Heart right ventricle (tissue), 16 donors: ENCODE data around the gene HIKESHI. TPM values are rescaled to one million over a fixed set of nuclear protein-coding genes. Genes with fewer than 3 reads are reported as not detected.
"Not testable (repeated sequence)": the region's sequence is repeated elsewhere in the genome, so short reads cannot be mapped to it uniquely, and the experiment has no call there.

Experiments
- ATAC-seq, 8 donors: fragments of 200-7000 bp; cut with Tn5 transposase; one replicate each; pipeline ENCODE4 v1.9.1; 2020; ENCODE audit warnings: mild to moderate bottlenecking in 8 of 8, moderate library complexity in 8 of 8, moderate number of reproducible peaks in 1 of 8
- DNase-seq, 2 donors: peaks; one replicate each; pipeline ENCODE4 v3.0.0-alpha.2; 2020
- H3K27ac ChIP-seq, 10 donors: fragments of 200-600 bp; sonication (generic) in 2 of 10; one replicate each; pipeline versions ENCODE4 v1.5.0 to v1.8.0; 2020 to 2022; ENCODE audit warnings: mild to moderate bottlenecking in 3 of 10
- H3K27me3 ChIP-seq, 7 donors: fragments of 200-600 bp; one replicate each; pipeline ENCODE4 v1.8.0; 2021 to 2022; ENCODE audit warnings: mild to moderate bottlenecking in 2 of 7
- H3K36me3 ChIP-seq, 9 donors: fragments of 200-600 bp; sonication (generic) in 1 of 9; one replicate each; pipeline versions ENCODE4 v1.5.0 to v1.8.0; 2020 to 2022; ENCODE audit warnings: mild to moderate bottlenecking in 2 of 9
- H3K4me1 ChIP-seq, 9 donors: fragments of 200-600 bp; sonication (generic) in 1 of 9; one replicate each; pipeline versions ENCODE4 v1.5.0 to v1.8.0; 2020 to 2022; ENCODE audit warnings: mild to moderate bottlenecking in 4 of 9
- H3K4me3 ChIP-seq, 10 donors: fragments of 200-600 bp; sonication (generic) in 2 of 10; one replicate each; pipeline versions ENCODE4 v1.5.0 to v1.8.0; 2020 to 2022; ENCODE audit warnings: mild to moderate bottlenecking in 7 of 10, moderate library complexity in 2 of 10
- H3K9me3 ChIP-seq, 11 donors: fragments of 200-600 bp in 10 of 11; sonication (generic) in 2 of 11; one replicate each; pipeline versions ENCODE4 v1.5.0 to v1.8.0; 2013 to 2022; ENCODE audit warnings: mild to moderate bottlenecking in 2 of 11, control low read depth in 1 of 11, moderate library complexity in 1 of 11
- CTCF ChIP-seq, 9 donors: fragments of 200-600 bp; sonication (generic) in 2 of 9; IDR thresholded peaks; one replicate each; pipeline versions ENCODE4 v1.5.0 to v1.8.0; 2021 to 2022; ENCODE audit warnings: antibody characterized with exemption in 9 of 9, mild to moderate bottlenecking in 5 of 9, moderate library complexity in 1 of 9
- WGBS, 2 donors: extraction: QIAGEN DNeasy Blood & Tissue Kit; methylation state at CpG; one replicate each; pipeline ENCODE4 v1.1.7; 2013; ENCODE audit warnings: inconsistent platforms in 1 of 2; 5-methylcytosine and 5-hydroxymethylcytosine counted together
- intact Hi-C, 10 donors: fragments of 100-400 bp; cut with DNase I; formaldehyde crosslinking; loops; one replicate each; pipeline versions ENCODE4 v1.11.1 to v1.14.2; 2022
- polyA plus RNA-seq, 2 donors: library from polyadenylated mRNA; stranded (reverse); fragments of 200-250 nt; gene quantifications; one replicate each; pipeline ENCODE4 v1.2.3, GENCODE V29; 2013
- total RNA-seq, 10 donors: library from RNA; stranded (reverse); fragmentation: NEBNext Ultra II Directional in 3 of 10; extraction: Animal tissue kit (Norgen Biotek cat#: 25700) in 3 of 10; gene quantifications; one replicate each; pipeline versions ENCODE4 v1.2.1 to v1.2.4, GENCODE V29; 2021 to 2023
- donor health status: Arrhythmogenic right ventricular cardiomyopathy.
- donor health status: ischemic (EF 13 %, LVEDD 7.1; RV severe dilation, severe dysfunction).
- donor health status: healthy with polysubstance abuse.
- donor health status: DM: no; HTN: yes; CAD: no.
- donor health status: DM: no; HTN: no; CAD: no.
- donor health status: ischemic (EF 25% LVEDD 6.9; RV normal size, moderate dysfunction).
- donor health status: ischemic (EF 25% LVEDD 5.7; RV mildly dilated, moderate dysfunction).
- donor health status: healthy.
- donor health status: DM: yes; HTN: yes; CAD: no.
- donor health status: Ischemic cardiomyopathy.
- donor health status: ischemic (EF 35%, LVEDD 5.7; RV mildly dilated, moderate dysfunction).
- donor health status: nonischemic (EF 11% LVEDD 7.7; RV severe dilation, severe dysfunction).
- donor health status: DM: yes; HTN: yes; CAD: no.
- donor health status: PGD.
- donor health status: ischemic (EF 29% LVEDD 5.4; RV normal size, mild dysfunction).
- donor health status: nonischemic (EF 23%, LVEDD 6.1; RV moderate dilation, normal function).

The HIKESHI gene
- total and polyA plus RNA-seq, 12 donors, result 42.5 to 78.7 (median 47.1) TPM

DNA sequence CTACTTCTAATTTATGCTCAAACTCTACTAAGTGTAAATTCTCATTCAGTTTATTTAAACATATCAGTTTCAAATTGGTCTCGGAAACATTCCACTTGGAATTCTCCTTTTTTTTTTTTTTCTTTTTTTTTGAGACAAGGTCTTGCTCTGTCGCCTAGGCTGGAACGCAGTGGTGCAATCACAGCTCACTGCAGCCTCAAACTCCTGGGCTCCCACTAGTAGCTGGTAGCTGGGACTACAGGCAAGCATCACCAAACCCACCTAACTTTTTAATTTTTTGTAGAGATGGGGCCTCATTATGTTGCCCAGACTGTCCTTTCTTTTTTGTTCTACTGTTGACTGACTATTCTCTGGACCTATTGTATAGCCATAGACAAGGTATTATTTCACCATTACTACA is 39.3 kb downstream of the HIKESHI start:
- H3K27me3 ChIP-seq, result no peaks in the 10 kb centered on the region
- H3K4me1 ChIP-seq, result no peaks in the 10 kb centered on the region
- H3K27ac ChIP-seq, result no peak overlapping the region
- WGBS, 2 donors, result 90 to 91% methylated on average over 3 of the region's 3 CpGs
- TF ChIP-seq CTCF (IDR thresholded peaks at IDR 0.05), result no peak
- H3K36me3 ChIP-seq, result peaks cover 0 to 63% (median 11%) of the 10 kb centered on the region in 9 donors
- peaks cover 0 to 4% (median 0%) of the 10 kb centered on the region in 11 donors for H3K9me3 ChIP-seq
- intact Hi-C loops, result no loop called here
- no peak overlapping the region for H3K4me3 ChIP-seq
- no peak for DNase-seq
- ATAC-seq, result no peak

DNA sequence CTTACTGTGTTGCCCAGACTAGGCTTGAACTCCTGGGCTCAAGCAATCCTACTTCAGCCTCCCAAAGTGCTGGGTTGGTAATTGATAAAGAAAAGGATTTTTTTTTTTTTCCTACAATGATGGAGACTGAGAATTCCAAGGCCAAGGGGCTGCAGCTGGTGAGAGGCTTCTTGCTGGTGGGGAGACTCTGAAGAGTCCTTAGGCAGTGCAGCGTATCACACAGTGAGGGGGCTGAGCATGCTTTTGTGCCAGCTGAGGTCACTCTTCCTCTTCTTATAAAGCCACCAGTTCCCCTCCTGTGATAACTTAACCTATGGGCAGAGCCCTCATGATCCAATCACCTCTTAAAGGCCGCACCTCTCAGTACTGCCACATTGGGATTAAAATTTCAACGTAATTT is 44.5 kb downstream of the HIKESHI start:
- 90 to 92% methylated on average over 3 of the region's 3 CpGs for WGBS, 2 donors
- no peak for TF ChIP-seq CTCF (IDR thresholded peaks at IDR 0.05)
- no peaks in the 10 kb centered on the region for H3K4me1 ChIP-seq
- H3K27ac ChIP-seq, result no peak overlapping the region
- intact Hi-C loops, result no loop called here
- no peaks in the 10 kb centered on the region for H3K27me3 ChIP-seq
- no peaks in the 10 kb centered on the region for H3K9me3 ChIP-seq
- no peak for ATAC-seq
- H3K4me3 ChIP-seq, result no peak overlapping the region
- peaks cover 0 to 42% (median 3%) of the 10 kb centered on the region in 9 donors for H3K36me3 ChIP-seq
- no peak for DNase-seq

DNA sequence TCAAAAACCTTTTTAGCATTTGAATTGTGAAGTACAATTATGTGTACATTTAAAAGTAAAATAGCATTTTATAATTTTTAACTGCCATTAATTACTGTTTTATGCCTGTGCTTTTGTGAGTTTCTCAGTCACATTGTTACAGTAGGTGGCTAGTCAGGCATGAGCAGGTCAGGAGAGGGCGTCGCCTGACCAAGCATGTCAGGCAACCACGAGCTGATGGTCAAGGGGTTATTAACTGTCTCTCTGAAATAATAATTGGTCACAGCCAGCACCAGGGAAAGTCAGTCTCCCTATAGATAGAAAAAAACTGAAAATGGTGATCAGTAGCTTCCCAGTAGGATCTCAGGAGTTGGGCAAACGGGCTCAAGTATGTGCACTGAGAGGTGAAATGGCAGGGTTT is 53.2 kb downstream of the HIKESHI start:
- no peak for TF ChIP-seq CTCF (IDR thresholded peaks at IDR 0.05)
- H3K27ac ChIP-seq, result no peak overlapping the region
- H3K36me3 ChIP-seq, result no peaks in the 10 kb centered on the region
- no peak for ATAC-seq
- H3K27me3 ChIP-seq, result no peaks in the 10 kb centered on the region
- intact Hi-C loops, result no loop called here
- H3K4me1 ChIP-seq, result no peaks in the 10 kb centered on the region
- H3K9me3 ChIP-seq, result no peaks in the 10 kb centered on the region
- H3K4me3 ChIP-seq, result no peak overlapping the region
- WGBS, 2 donors, result 82 to 84% methylated on average over 4 of the region's 4 CpGs
- DNase-seq, result no peak

DNA sequence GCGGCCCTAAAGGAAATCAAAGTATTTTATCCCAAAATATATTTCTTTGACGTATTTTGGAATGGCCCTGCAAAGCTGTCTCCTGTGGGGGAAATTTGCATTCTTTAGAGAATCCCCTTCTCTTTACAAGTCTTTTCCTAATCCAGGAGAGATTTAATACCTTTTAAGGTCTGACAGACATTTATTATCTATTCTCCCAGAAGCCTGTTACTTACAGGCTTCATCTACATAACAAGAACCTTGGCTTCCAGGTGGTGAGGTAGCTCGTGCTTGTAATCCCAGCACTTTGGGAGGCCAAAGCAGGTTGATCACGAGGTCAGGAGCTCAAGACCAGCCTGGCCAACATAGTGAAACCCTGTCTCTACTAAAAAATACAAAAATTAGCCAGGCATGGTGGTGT is 55.4 kb downstream of the HIKESHI start:
- H3K36me3 ChIP-seq, H3K4me1 ChIP-seq, intact Hi-C loops, H3K4me3 ChIP-seq, H3K27me3 ChIP-seq, ATAC-seq, DNase-seq, H3K27ac ChIP-seq, H3K9me3 ChIP-seq: not testable (repeated sequence)
- 85 to 86% methylated on average over 4 of the region's 4 CpGs for WGBS, 2 donors

DNA sequence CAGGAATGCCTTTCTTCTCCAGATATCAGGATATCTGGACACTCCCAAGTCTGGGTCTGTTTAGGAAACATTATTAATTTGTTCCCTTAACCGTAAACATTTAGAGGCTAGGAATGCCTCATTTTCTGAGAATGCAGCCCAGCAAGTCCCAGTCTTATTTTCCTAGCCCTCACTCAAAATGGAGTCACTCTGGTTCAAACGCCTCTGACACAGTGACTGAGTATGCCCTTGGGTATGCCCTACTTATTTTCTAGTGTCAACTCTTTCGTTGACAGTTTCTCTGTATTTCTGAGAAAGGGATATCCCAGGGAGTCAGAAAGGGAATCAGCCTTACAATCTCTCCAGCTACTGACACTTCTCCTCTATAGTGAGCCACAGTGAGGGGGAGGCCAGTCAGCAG is 56.7 kb downstream of the HIKESHI start:
- no peak for DNase-seq
- ATAC-seq, result no peak
- Histone ChIP-seq H3K27ac (no peak overlapping the region), H3K27me3 (no peaks in the 10 kb centered on the region), H3K4me3 (no peak overlapping the region), H3K4me1 (no peaks in the 10 kb centered on the region), H3K36me3 (no peaks in the 10 kb centered on the region), H3K9me3 (peaks cover 0 to 9% (median 0%) of the 10 kb centered on the region in 11 donors)
- 93% methylated on average over 3 of the region's 3 CpGs for WGBS, 2 donors
- intact Hi-C loops, result no loop called here
- TF ChIP-seq CTCF (IDR thresholded peaks at IDR 0.05), result no peak
